Stomach (tissue), 9 donors: Measurements from ENCODE around the gene CYB5R3. TPM values are rescaled to one million over a fixed set of nuclear protein-coding genes. Genes with fewer than 3 reads are reported as not detected.
A peak's percentile ranks its signal among the peaks of the same experiment; 100 is the strongest.

ENCODE experiments used
- DNase-seq, 2 donors: peaks; one replicate each; pipeline versions ENCODE4 v3.0.0 to v3.0.0-alpha.2; 2013 to 2019
- H3K27ac ChIP-seq, 5 donors: fragments of 200-600 bp in 4 of 5; sonication (generic) in 4 of 5; one replicate each; pipeline ENCODE4 v1.5.1; 2013 to 2019; ENCODE audit warnings: mild to moderate bottlenecking in 1 of 5, moderate library complexity in 1 of 5
- H3K27me3 ChIP-seq, 3 donors: fragments of 200-600 bp; sonication (generic); one replicate each; pipeline ENCODE4 v1.5.1; 2017 to 2019; ENCODE audit warnings: mixed run types in 1 of 3
- H3K36me3 ChIP-seq, 4 donors: fragments of 200-600 bp; sonication (generic); 1 replicate in 3 of 4; 2 replicates in 1 of 4; pipeline ENCODE4 v1.5.1; 2016 to 2019
- H3K4me1 ChIP-seq, 4 donors: fragments of 200-600 bp; sonication (generic); one replicate each; pipeline ENCODE4 v1.5.1; 2016 to 2019
- H3K4me3 ChIP-seq, 4 donors: fragments of 200-600 bp; sonication (generic) in 3 of 4; one replicate each; pipeline ENCODE4 v1.5.1; 2016 to 2019; ENCODE audit warnings: mild to moderate bottlenecking in 1 of 4
- H3K9me3 ChIP-seq, 4 donors: fragments of 200-600 bp; sonication (generic); one replicate each; pipeline ENCODE4 v1.5.1; 2016 to 2019
- EP300 ChIP-seq: sonication (generic); formaldehyde crosslinking; IDR thresholded peaks from one replicate; pipeline ENCODE4 v1.6.1; 2017; ENCODE audit warnings: antibody characterized with exemption
- POLR2A ChIP-seq, 4 donors: fragments of 450-650 bp; IDR thresholded peaks; one replicate each; pipeline ENCODE4 v1.6.1; 2016; ENCODE audit warnings: antibody characterized with exemption in 4 of 4, control low read depth in 2 of 4, mild to moderate bottlenecking in 1 of 4, moderate library complexity in 1 of 4
- POLR2AphosphoS5 ChIP-seq, 3 donors: sonication (generic); formaldehyde crosslinking; IDR thresholded peaks; one replicate each; pipeline ENCODE4 v1.6.1; 2016; ENCODE audit warnings: antibody characterized with exemption in 3 of 3
- WGBS, 5 donors: extraction: QIAGEN DNeasy Blood & Tissue Kit in 3 of 5; methylation state at CpG; one replicate each; pipeline versions ENCODE4 v1.1.5 to v1.1.7; 2013 to 2018; 5-methylcytosine and 5-hydroxymethylcytosine counted together
- intact Hi-C: fragments of 100-400 bp; cut with DNase I; formaldehyde crosslinking; loops from one replicate; pipeline ENCODE4 v1.15.1; 2023; ENCODE audit warnings: low total_unique reads
- polyA plus RNA-seq, 3 donors: library from polyadenylated mRNA; stranded (reverse); fragments of 200-250 nt; gene quantifications; one replicate each; pipeline ENCODE4 v1.2.3, GENCODE V29; 2013
- total RNA-seq, 5 donors: library from RNA; depleted of rRNA; stranded (reverse); fragments of >200 nt; gene quantifications; one replicate each; pipeline versions ENCODE4 v1.1.0 to v1.2.3, GENCODE V29; 2014 to 2016
- TF ChIP-seq, protein P1 (sequence below), 7 experiments: fragments of 450-650 bp in 4 of 7; fragments of 200-600 bp in 3 of 7; sonication (generic) in 3 of 7; IDR thresholded peaks; one replicate each; pipeline ENCODE4 v1.5.1; 2016 to 2019; ENCODE audit warnings: antibody characterized with exemption in 7 of 7, control low read depth in 2 of 7, mild to moderate bottlenecking in 1 of 7
- donor health status: healthy with polysubstance abuse.
- donor health status: Bipolar disorder and iron deficiency.
- donor health status: healthy.

The CYB5R3 gene
- total and polyA plus RNA-seq, 8 donors = 33.6 to 156 (median 82.1) TPM

GRCh38 chr22:42642806-42643633 is 6.2 kb downstream of the CYB5R3 start:
- intact Hi-C loops = no loop called here
- WGBS, 5 donors = 40 to 58% (median 44%) methylated on average over 9 to 12 of the region's 12 CpGs
- H3K4me1 ChIP-seq = peaks cover 66 to 85% (median 68%) of the 10 kb centered on the region in 4 donors

GRCh38 chr22:42641801-42642413 is 7.3 kb downstream of the CYB5R3 start:
- no peaks in the 10 kb centered on the region for H3K27me3 ChIP-seq
- peaks cover 0 to 4% (median 0%) of the 10 kb centered on the region in 4 donors for H3K36me3 ChIP-seq
- no peak overlapping the region for H3K4me3 ChIP-seq
- WGBS, 5 donors = 55 to 72% (median 57%) methylated on average over 9 of the region's 9 CpGs
- TF ChIP-seq, protein P1, sequence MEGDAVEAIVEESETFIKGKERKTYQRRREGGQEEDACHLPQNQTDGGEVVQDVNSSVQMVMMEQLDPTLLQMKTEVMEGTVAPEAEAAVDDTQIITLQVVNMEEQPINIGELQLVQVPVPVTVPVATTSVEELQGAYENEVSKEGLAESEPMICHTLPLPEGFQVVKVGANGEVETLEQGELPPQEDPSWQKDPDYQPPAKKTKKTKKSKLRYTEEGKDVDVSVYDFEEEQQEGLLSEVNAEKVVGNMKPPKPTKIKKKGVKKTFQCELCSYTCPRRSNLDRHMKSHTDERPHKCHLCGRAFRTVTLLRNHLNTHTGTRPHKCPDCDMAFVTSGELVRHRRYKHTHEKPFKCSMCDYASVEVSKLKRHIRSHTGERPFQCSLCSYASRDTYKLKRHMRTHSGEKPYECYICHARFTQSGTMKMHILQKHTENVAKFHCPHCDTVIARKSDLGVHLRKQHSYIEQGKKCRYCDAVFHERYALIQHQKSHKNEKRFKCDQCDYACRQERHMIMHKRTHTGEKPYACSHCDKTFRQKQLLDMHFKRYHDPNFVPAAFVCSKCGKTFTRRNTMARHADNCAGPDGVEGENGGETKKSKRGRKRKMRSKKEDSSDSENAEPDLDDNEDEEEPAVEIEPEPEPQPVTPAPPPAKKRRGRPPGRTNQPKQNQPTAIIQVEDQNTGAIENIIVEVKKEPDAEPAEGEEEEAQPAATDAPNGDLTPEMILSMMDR (IDR thresholded peaks at IDR 0.05) = no peak
- TF ChIP-seq EP300 (no peak), POLR2A (IDR thresholded peaks at IDR 0.05) (no peak), POLR2AphosphoS5 (IDR thresholded peaks at IDR 0.05) (no peak)
- DNase-seq = no peak
- no peaks in the 10 kb centered on the region for H3K9me3 ChIP-seq
- intact Hi-C loops = no loop called here
- H3K4me1 ChIP-seq = peaks cover 55 to 74% (median 59%) of the 10 kb centered on the region in 4 donors
- peak overlapping the region; percentile 19 to 98 (median 96) for H3K27ac ChIP-seq

More at GRCh38 chr22:42642806-42643633, 6.2 kb downstream of the CYB5R3 start:
- TF ChIP-seq POLR2AphosphoS5 (IDR thresholded peaks at IDR 0.05) (peak in 1 of 3 donors; percentile 45), POLR2A (IDR thresholded peaks at IDR 0.05) (no peak), EP300 (no peak)
- TF ChIP-seq, protein P1 (IDR thresholded peaks at IDR 0.05) = no peak
- H3K27ac ChIP-seq = peak overlapping the region; percentile 93 to 98 (median 96)
- H3K36me3 ChIP-seq = no peaks in the 10 kb centered on the region
- H3K27me3 ChIP-seq = no peaks in the 10 kb centered on the region
- peak; percentile 60 to 84 for DNase-seq
- no peak overlapping the region for H3K4me3 ChIP-seq
- H3K9me3 ChIP-seq = no peaks in the 10 kb centered on the region

GRCh38 chr22:42639541-42640241 is 9.5 kb downstream of the CYB5R3 start:
- peaks cover 12 to 24% (median 21%) of the 10 kb centered on the region in 4 donors for H3K36me3 ChIP-seq

DNA sequence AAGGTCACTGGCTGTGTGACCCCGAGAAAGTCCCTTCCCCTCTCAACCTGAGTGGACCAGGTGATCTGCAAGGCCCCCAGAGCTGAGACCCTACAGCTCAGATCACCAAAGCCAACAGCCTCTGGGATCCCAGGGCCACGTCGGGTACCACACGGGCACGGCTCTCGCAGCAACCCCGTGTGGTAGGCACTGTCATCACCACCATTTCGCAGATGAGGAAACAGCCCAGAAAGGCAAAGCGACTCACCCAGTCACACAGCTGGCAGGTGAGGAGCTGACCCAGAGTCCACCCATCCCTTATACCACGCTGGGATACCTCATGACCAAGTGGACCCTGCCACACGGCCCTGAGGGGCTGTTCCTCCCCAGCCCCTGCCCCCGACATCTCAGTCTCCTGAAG is 11.6 kb downstream of the CYB5R3 start:
- H3K27me3 ChIP-seq = no peaks in the 10 kb centered on the region
- H3K4me1 ChIP-seq = peaks cover 20 to 48% (median 32%) of the 10 kb centered on the region in 4 donors
- peaks cover 33 to 46% (median 42%) of the 10 kb centered on the region in 4 donors for H3K36me3 ChIP-seq
- H3K9me3 ChIP-seq = no peaks in the 10 kb centered on the region
- intact Hi-C loops = no loop called here
- no peak for DNase-seq
- no peak overlapping the region for H3K4me3 ChIP-seq
- H3K27ac ChIP-seq = peak overlapping the region in 2 of 5 donors; percentile 4 to 86
- 87 to 100% (median 93%) methylated on average over 3 to 12 of the region's 12 CpGs for WGBS, 5 donors
- TF ChIP-seq POLR2AphosphoS5 (IDR thresholded peaks at IDR 0.05) (no peak), EP300 (no peak), POLR2A (IDR thresholded peaks at IDR 0.05) (no peak)
- TF ChIP-seq, protein P1 (IDR thresholded peaks at IDR 0.05) = no peak

More at GRCh38 chr22:42639541-42640241, 9.5 kb downstream of the CYB5R3 start:
- intact Hi-C loops = no loop called here
- no peak overlapping the region for H3K4me3 ChIP-seq
- no peaks in the 10 kb centered on the region for H3K9me3 ChIP-seq
- DNase-seq = no peak
- H3K27ac ChIP-seq = peak overlapping the region in 1 of 5 donors; percentile 17
- no peaks in the 10 kb centered on the region for H3K27me3 ChIP-seq
- H3K4me1 ChIP-seq = peaks cover 42 to 69% (median 51%) of the 10 kb centered on the region in 4 donors
- 79 to 86% (median 85%) methylated on average over 9 of the region's 9 CpGs for WGBS, 5 donors
- TF ChIP-seq POLR2AphosphoS5 (IDR thresholded peaks at IDR 0.05) = no peak
